Body of pancreas (tissue), 4 donors: ENCODE measurements around the gene TXNL4B. TPM values are rescaled to one million over a fixed set of nuclear protein-coding genes. Genes with fewer than 3 reads are reported as not detected.

Experiments used
- ATAC-seq: fragments of 150-250 bp; one replicate; pipeline ENCODE4 v1.9.1; 2016
- DNase-seq, 4 donors: peaks; one replicate each; pipeline ENCODE4 v3.0.0-alpha.2; 2019
- H3K27ac ChIP-seq, 4 donors: fragments of 200-600 bp; sonication (generic); 1 replicate in 3 of 4; 2 replicates in 1 of 4; pipeline versions ENCODE4 v1.5.1 to v1.6.1; 2016 to 2019; ENCODE audit warnings: mild to moderate bottlenecking in 1 of 4, mixed read lengths in 1 of 4, moderate library complexity in 1 of 4
- H3K27me3 ChIP-seq, 2 donors: fragments of 200-600 bp; sonication (generic); one replicate each; pipeline ENCODE4 v1.6.0; 2016; ENCODE audit warnings: mild to moderate bottlenecking in 1 of 2
- H3K36me3 ChIP-seq, 2 donors: fragments of 200-600 bp; sonication (generic); replicated peaks in 1 of 2; 2 replicates each; pipeline ENCODE4 v1.5.1; 2016; ENCODE audit warnings: low read depth in 2 of 2; ENCODE audit not compliant: insufficient read depth in 1 of 2
- H3K4me1 ChIP-seq: fragments of 200-600 bp; sonication (generic); one replicate; pipeline ENCODE4 v1.6.0; 2016
- H3K4me3 ChIP-seq, 2 donors: fragments of 200-600 bp; sonication (generic); 1 replicate in 1 of 2; 2 replicates in 1 of 2; pipeline ENCODE4 v1.5.1; 2016 to 2019
- H3K9me3 ChIP-seq, 3 donors: fragments of 200-600 bp; sonication (generic); 1 replicate in 2 of 3; 2 replicates in 1 of 3; pipeline ENCODE4 v1.5.1; 2016
- CTCF ChIP-seq, 7 experiments: fragments of 450-650 bp in 4 of 7; fragments of 200-600 bp in 3 of 7; sonication (generic) in 3 of 7; IDR thresholded peaks; one replicate each; pipeline ENCODE4 v1.5.1; 2016 to 2019; ENCODE audit warnings: antibody characterized with exemption in 7 of 7
- POLR2A ChIP-seq, 3 donors: fragments of 450-650 bp; IDR thresholded peaks; one replicate each; pipeline ENCODE4 v1.6.1; 2016; ENCODE audit warnings: antibody characterized with exemption in 3 of 3, mild to moderate bottlenecking in 2 of 3
- WGBS, 2 donors: methylation state at CpG; one replicate each; pipeline ENCODE4 v1.1.5; 2017; 5-methylcytosine and 5-hydroxymethylcytosine counted together
- intact Hi-C: fragments of 100-400 bp; cut with DNase I; formaldehyde crosslinking; loops from one replicate; pipeline ENCODE4 v1.15.1; 2023
- total RNA-seq, 2 donors: library from RNA; depleted of rRNA; stranded (reverse); fragments of >200 nt; gene quantifications; one replicate each; pipeline ENCODE4 v1.1.0, GENCODE V29; 2016

Gene TXNL4B
- total RNA-seq, 2 donors from 2014 or later = 5.4 to 7.3 TPM

- intact Hi-C loops = no loop called here
- Histone ChIP-seq H3K27ac (no peak overlapping the region), H3K27me3 (no peaks in the 10 kb centered on the region), H3K4me1 (peaks cover 29% of the 10 kb centered on the region), H3K36me3 (peaks cover 27 to 48% of the 10 kb centered on the region in 2 donors), H3K4me3 (no peak overlapping the region), H3K9me3 (no peaks in the 10 kb centered on the region)
- TF ChIP-seq POLR2A (IDR thresholded peaks at IDR 0.05) = no peak
- TF ChIP-seq CTCF (IDR thresholded peaks at IDR 0.05) = peak; percentile 26 to 73 (median 55)
- ATAC-seq = peak; percentile 71
- DNase-seq = peak; percentile 37 to 64 (median 58)
- WGBS, 2 donors = 54 to 72% methylated on average over 12 of the region's 12 CpGs
Measured at GRCh38 chr16:72099377-72099818, 6.0 kb upstream of the TXNL4B start.

- intact Hi-C loops = no loop called here
- Histone ChIP-seq H3K27me3 (no peaks in the 10 kb centered on the region), H3K4me3 (no peak overlapping the region), H3K27ac (no peak overlapping the region), H3K9me3 (no peaks in the 10 kb centered on the region), H3K4me1 (peaks cover 31% of the 10 kb centered on the region), H3K36me3 (peaks cover 22 to 46% of the 10 kb centered on the region in 2 donors)
- no peak for DNase-seq
- no peak for ATAC-seq
- TF ChIP-seq POLR2A (IDR thresholded peaks at IDR 0.05) (no peak), CTCF (IDR thresholded peaks at IDR 0.05) (no peak)
- 77 to 83% methylated on average over 14 to 15 of the region's 15 CpGs for WGBS, 2 donors
Measured at GRCh38 chr16:72098936-72099335, 5.5 kb upstream of the TXNL4B start.

- DNase-seq (no peak), ATAC-seq (no peak)
- Histone ChIP-seq H3K27me3 (no peaks in the 10 kb centered on the region), H3K36me3 (peaks cover 0 to 21% of the 10 kb centered on the region in 2 donors), H3K27ac (peak overlapping the region; percentile 63 to 91 (median 88)), H3K4me1 (peaks cover 32% of the 10 kb centered on the region), H3K9me3 (no peaks in the 10 kb centered on the region), H3K4me3 (peak overlapping the region; percentile 52 to 68)
- intact Hi-C loops = no loop called here
- TF ChIP-seq CTCF (IDR thresholded peaks at IDR 0.05) = no peak
- TF ChIP-seq POLR2A (IDR thresholded peaks at IDR 0.05) = no peak
- 0 to 2% methylated on average over 11 of the region's 11 CpGs for WGBS, 2 donors
Measured at GRCh38 chr16:72094266-72094610, 818 bp upstream of the TXNL4B start.

- intact Hi-C loops = no loop called here
- H3K36me3 ChIP-seq = peaks cover 0 to 23% of the 10 kb centered on the region in 2 donors
- WGBS, 2 donors = 1% methylated on average over 22 of the region's 22 CpGs
- H3K27me3 ChIP-seq = no peaks in the 10 kb centered on the region
- DNase-seq = peak in 1 of 4 donors; percentile 11
- H3K4me3 ChIP-seq = peak overlapping the region; percentile 68 to 82
- H3K4me1 ChIP-seq = peaks cover 32% of the 10 kb centered on the region
- TF ChIP-seq CTCF (IDR thresholded peaks at IDR 0.05) (no peak), POLR2A (IDR thresholded peaks at IDR 0.05) (no peak)
- no peaks in the 10 kb centered on the region for H3K9me3 ChIP-seq
- ATAC-seq = peak; percentile 16
- H3K27ac ChIP-seq = peak overlapping the region; percentile 63 to 91 (median 76)
Measured at GRCh38 chr16:72092832-72093447, 480 bp downstream of the TXNL4B start.

GRCh38 chr16:72091217-72091616 is 2.2 kb downstream of the TXNL4B start:
- Histone ChIP-seq H3K27ac (no peak overlapping the region), H3K36me3 (peaks cover 0 to 21% of the 10 kb centered on the region in 2 donors), H3K4me3 (no peak overlapping the region), H3K9me3 (no peaks in the 10 kb centered on the region), H3K4me1 (peaks cover 32% of the 10 kb centered on the region), H3K27me3 (no peaks in the 10 kb centered on the region)
- no peak for ATAC-seq
- no peak for DNase-seq
- intact Hi-C loops = no loop called here
- no peak for TF ChIP-seq CTCF (IDR thresholded peaks at IDR 0.05)
- no peak for TF ChIP-seq POLR2A (IDR thresholded peaks at IDR 0.05)
- WGBS, 2 donors = 72 to 79% methylated on average over 3 of the region's 3 CpGs
